Measurements from ENCODE around the gene CELSR1. TPM values are rescaled to one million over a fixed set of nuclear protein-coding genes. Genes with fewer than 3 reads are reported as not detected.
"Not testable (repeated sequence)": the region's sequence is repeated elsewhere in the genome, so short reads cannot be mapped to it uniquely, and the experiment has no call there.

CELSR1 gene
- total RNA-seq, 1 experiment from 2014 or later, result 33.2 TPM

GRCh38 chr22:46317646-46318045, 219.8 kb downstream of the CELSR1 start:
- TF ChIP-seq CTCF (IDR thresholded peaks at IDR 0.05; ENCODE audit: insufficient read depth in 1 of 2, low read depth in 1 of 2, low read length in 1 of 2, severe bottlenecking in 1 of 2, unreplicated experiment in 1 of 2), result no peak
- Histone ChIP-seq H3K36me3 (ENCODE audit: control insufficient read depth, insufficient read depth, low read length) (no peaks in the 10 kb centered on the region; the same call in none of the 2 replicates), H3K27me3 (replicated peaks; ENCODE audit: control insufficient read depth, insufficient read depth, low read length) (no peaks in the 10 kb centered on the region), H3K9me3 (no peaks in the 10 kb centered on the region), H3K4me3 (ENCODE audit: low read depth, low read length) (no peak overlapping the region), H3K4me1 (no peaks in the 10 kb centered on the region)
- CTCF ChIA-PET, result interaction anchor here (0.7 kb wide), 1 partner anchor 206 kb away, joined by 3 read pairs; no protein-coding TSS in a partner anchor
- Mint-ChIP-seq H3K36me3 (ENCODE audit: insufficient read depth, unreplicated experiment) (peaks cover 49% of the 10 kb centered on the region), H3K4me3 (ENCODE audit: unreplicated experiment) (no peak overlapping the region), H3K27me3 (ENCODE audit: insufficient read depth, unreplicated experiment) (no peaks in the 10 kb centered on the region), H3K4me1 (ENCODE audit: low read depth, unreplicated experiment) (no peaks in the 10 kb centered on the region), H3K27ac (ENCODE audit: unreplicated experiment) (no peak overlapping the region), H3K9me3 (ENCODE audit: unreplicated experiment) (no peaks in the 10 kb centered on the region)
- BruUV-seq (replicated peaks), result no TSS peak
- intact Hi-C loops (cut with micrococcal nuclease; ENCODE audit: unreplicated experiment), result no loop called here
- POLR2A ChIA-PET, result no interaction called here
- DNase-seq, result no peak

GRCh38 chr22:46315976-46316375, 221.4 kb downstream of the CELSR1 start:
- Histone ChIP-seq H3K36me3 (ENCODE audit: control insufficient read depth, insufficient read depth, low read length) (no peaks in the 10 kb centered on the region; the same call in none of the 2 replicates), H3K4me3 (ENCODE audit: low read depth, low read length) (no peak overlapping the region), H3K27me3 (replicated peaks; ENCODE audit: control insufficient read depth, insufficient read depth, low read length) (no peaks in the 10 kb centered on the region), H3K9me3 (no peaks in the 10 kb centered on the region), H3K4me1 (no peaks in the 10 kb centered on the region)
- no peak for DNase-seq
- BruUV-seq (replicated peaks), result no TSS peak
- ChIA-PET CTCF (interaction anchor here (1.1 kb wide), 1 partner anchor 195 kb away, joined by 4 read pairs; no protein-coding TSS in a partner anchor), POLR2A (no interaction called here)
- no peaks in the 10 kb centered on the region for H3K9me3 Mint-ChIP-seq (ENCODE audit: unreplicated experiment)
- intact Hi-C loops (cut with micrococcal nuclease; ENCODE audit: unreplicated experiment), result no loop called here
- H3K27ac Mint-ChIP-seq (ENCODE audit: unreplicated experiment), result no peak overlapping the region
- H3K36me3 Mint-ChIP-seq (ENCODE audit: insufficient read depth, unreplicated experiment), result peaks cover 50% of the 10 kb centered on the region
- TF ChIP-seq CTCF (IDR thresholded peaks at IDR 0.05; ENCODE audit: insufficient read depth in 1 of 2, low read depth in 1 of 2, low read length in 1 of 2, severe bottlenecking in 1 of 2, unreplicated experiment in 1 of 2), result no peak
- no peaks in the 10 kb centered on the region for H3K4me1 Mint-ChIP-seq (ENCODE audit: low read depth, unreplicated experiment)
- H3K27me3 Mint-ChIP-seq (ENCODE audit: insufficient read depth, unreplicated experiment), result no peaks in the 10 kb centered on the region
- no peak overlapping the region for H3K4me3 Mint-ChIP-seq (ENCODE audit: unreplicated experiment)

- H3K9me3 ChIP-seq; DNase-seq; H3K4me1 Mint-ChIP-seq (ENCODE audit: low read depth, unreplicated experiment); H3K36me3 ChIP-seq (ENCODE audit: control insufficient read depth, insufficient read depth, low read length); H3K4me1 ChIP-seq; BruUV-seq (replicated peaks); H3K9me3 Mint-ChIP-seq (ENCODE audit: unreplicated experiment); intact Hi-C loops (cut with micrococcal nuclease; ENCODE audit: unreplicated experiment); POLR2A ChIA-PET; H3K4me3 ChIP-seq (ENCODE audit: low read depth, low read length); H3K4me3 Mint-ChIP-seq (ENCODE audit: unreplicated experiment); H3K27ac Mint-ChIP-seq (ENCODE audit: unreplicated experiment); H3K27me3 Mint-ChIP-seq (ENCODE audit: insufficient read depth, unreplicated experiment); H3K27me3 ChIP-seq (replicated peaks; ENCODE audit: control insufficient read depth, insufficient read depth, low read length): not testable (repeated sequence)
- CTCF ChIA-PET, result interaction anchor here (0.6 kb wide), 1 partner anchor 14 kb away, joined by 5 read pairs; no protein-coding TSS in a partner anchor
- H3K36me3 Mint-ChIP-seq (ENCODE audit: insufficient read depth, unreplicated experiment), result peaks cover 64% of the 10 kb centered on the region
These were observed 224.6 kb downstream of the CELSR1 start for GRCh38 chr22:46312848-46313247.

- no peak overlapping the region for H3K4me3 ChIP-seq (ENCODE audit: low read depth, low read length)
- intact Hi-C loops (cut with micrococcal nuclease; ENCODE audit: unreplicated experiment), result no loop called here
- POLR2A ChIA-PET, result no interaction called here
- Mint-ChIP-seq H3K4me3 (ENCODE audit: unreplicated experiment) (no peak overlapping the region), H3K27ac (ENCODE audit: unreplicated experiment) (no peak overlapping the region), H3K27me3 (ENCODE audit: insufficient read depth, unreplicated experiment) (no peaks in the 10 kb centered on the region), H3K4me1 (ENCODE audit: low read depth, unreplicated experiment) (no peaks in the 10 kb centered on the region), H3K36me3 (ENCODE audit: insufficient read depth, unreplicated experiment) (peaks cover 59% of the 10 kb centered on the region), H3K9me3 (ENCODE audit: unreplicated experiment) (no peaks in the 10 kb centered on the region)
- BruUV-seq (replicated peaks), result no TSS peak
- TF ChIP-seq CTCF (IDR thresholded peaks at IDR 0.05; ENCODE audit: insufficient read depth in 1 of 2, low read depth in 1 of 2, low read length in 1 of 2, severe bottlenecking in 1 of 2, unreplicated experiment in 1 of 2), result no peak
- CTCF ChIA-PET, result no interaction called here
- H3K36me3 ChIP-seq (ENCODE audit: control insufficient read depth, insufficient read depth, low read length), result no peaks in the 10 kb centered on the region
- H3K27me3 ChIP-seq (replicated peaks; ENCODE audit: control insufficient read depth, insufficient read depth, low read length), result no peaks in the 10 kb centered on the region
- no peak for DNase-seq
- H3K4me1 ChIP-seq, result no peaks in the 10 kb centered on the region
- no peaks in the 10 kb centered on the region for H3K9me3 ChIP-seq
These were observed 225.4 kb downstream of the CELSR1 start for GRCh38 chr22:46312056-46312455.
